ENCODE measurements around the gene TULP1. TPM values are rescaled to one million over a fixed set of nuclear protein-coding genes. Genes with fewer than 3 reads are reported as not detected.

Gene TULP1
- total RNA-seq, 1 experiment from 2014 or later = not detected

GRCh38 chr6:35532126-35532525, 19.4 kb upstream of the TULP1 start:
- BruUV-seq (replicated peaks) = no TSS peak
- no peak overlapping the region for H3K4me3 Mint-ChIP-seq (ENCODE audit: low read depth, unreplicated experiment)
- H3K27ac Mint-ChIP-seq (ENCODE audit: unreplicated experiment) = no peak overlapping the region
- CTCF ChIA-PET = interaction anchor here (0.9 kb wide), 1 partner anchor 155 kb away, joined by 3 read pairs; no protein-coding TSS in a partner anchor
- H3K4me1 Mint-ChIP-seq (ENCODE audit: low read depth, unreplicated experiment) = no peaks in the 10 kb centered on the region
- peaks cover 46% of the 10 kb centered on the region for H3K27me3 Mint-ChIP-seq (ENCODE audit: unreplicated experiment)
- DNase-seq = no peak
- intact Hi-C loops (cut with micrococcal nuclease; ENCODE audit: unreplicated experiment) = no loop called here
- no peak for TF ChIP-seq CTCF (IDR thresholded peaks at IDR 0.05; ENCODE audit: unreplicated experiment)
- H3K9me3 Mint-ChIP-seq (ENCODE audit: low read depth, unreplicated experiment) = no peaks in the 10 kb centered on the region
- no peaks in the 10 kb centered on the region for H3K36me3 Mint-ChIP-seq (ENCODE audit: insufficient read depth, unreplicated experiment)

DNA sequence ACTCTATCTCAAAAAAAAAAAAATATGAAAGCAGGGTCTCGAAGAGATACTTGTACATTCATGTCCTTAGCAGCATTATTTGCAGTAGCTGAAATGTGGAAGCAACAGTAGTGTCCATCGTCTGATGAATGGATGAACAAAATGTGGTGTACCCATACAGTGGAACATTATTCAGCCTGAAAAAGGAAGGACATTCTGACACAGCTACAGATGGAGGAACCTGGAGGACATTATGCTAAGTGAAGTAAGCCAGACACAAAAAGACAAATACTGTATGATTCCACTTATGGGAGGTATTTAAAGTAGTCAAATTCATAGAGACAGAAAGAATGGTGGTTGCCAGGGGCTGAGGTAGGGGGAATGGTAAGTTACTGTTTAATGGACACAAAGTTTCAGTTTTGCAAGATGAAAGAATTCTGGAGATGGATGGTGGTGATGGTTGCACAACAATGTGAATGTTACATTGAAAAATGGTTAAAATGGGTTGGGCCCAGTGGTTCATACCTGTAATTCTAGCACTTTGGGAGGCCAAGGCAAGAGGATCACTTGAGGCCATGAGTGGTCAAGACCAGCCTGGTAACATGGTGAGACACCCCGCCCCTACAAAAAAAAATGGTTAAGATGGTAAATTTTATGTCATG, 11.8 kb upstream of the TULP1 start:
- BruUV-seq (replicated peaks) = no TSS peak
- Mint-ChIP-seq H3K9me3 (ENCODE audit: low read depth, unreplicated experiment) (no peaks in the 10 kb centered on the region), H3K27ac (ENCODE audit: unreplicated experiment) (no peak overlapping the region), H3K4me1 (ENCODE audit: low read depth, unreplicated experiment) (no peaks in the 10 kb centered on the region), H3K4me3 (ENCODE audit: low read depth, unreplicated experiment) (no peak overlapping the region), H3K27me3 (ENCODE audit: unreplicated experiment) (peaks cover 40% of the 10 kb centered on the region), H3K36me3 (ENCODE audit: insufficient read depth, unreplicated experiment) (no peaks in the 10 kb centered on the region)
- TF ChIP-seq CTCF (IDR thresholded peaks at IDR 0.05; ENCODE audit: unreplicated experiment) = no peak
- CTCF ChIA-PET = interaction anchor here (1.1 to 2.6 kb wide), 3 partner anchors 11 to 212 kb away, joined by 3 to 23 read pairs (median 3); partner anchors contain the start of gene ARMC12
- DNase-seq = no peak
- intact Hi-C loops (cut with micrococcal nuclease; ENCODE audit: unreplicated experiment) = loop anchor here (5.0 kb wide), 1 partner anchor 58 kb away; no protein-coding TSS in a partner anchor

- CTCF ChIA-PET = interaction anchor here (0.5 to 2.6 kb wide), 20 partner anchors 11 to 382 kb away, joined by 3 to 23 read pairs (median 4); partner anchors contain the start of genes ARMC12 and TEAD3
- intact Hi-C loops (cut with micrococcal nuclease; ENCODE audit: unreplicated experiment) = loop anchor here (1.0 to 5.0 kb wide), 2 partner anchors 59 to 214 kb away; partner anchors contain the start of gene ARMC12
Observed at GRCh38 chr6:35522660-35523658, 10.3 kb upstream of the TULP1 start.

More at GRCh38 chr6:35522660-35523658, 10.3 kb upstream of the TULP1 start:
- no peak overlapping the region for H3K27ac Mint-ChIP-seq (ENCODE audit: unreplicated experiment)
- H3K9me3 Mint-ChIP-seq (ENCODE audit: low read depth, unreplicated experiment) = no peaks in the 10 kb centered on the region
- no peaks in the 10 kb centered on the region for H3K36me3 Mint-ChIP-seq (ENCODE audit: insufficient read depth, unreplicated experiment)
- H3K27me3 Mint-ChIP-seq (ENCODE audit: unreplicated experiment) = peaks cover 38% of the 10 kb centered on the region
- no peaks in the 10 kb centered on the region for H3K4me1 Mint-ChIP-seq (ENCODE audit: low read depth, unreplicated experiment)
- peak; percentile 97 for TF ChIP-seq CTCF (IDR thresholded peaks at IDR 0.05; ENCODE audit: unreplicated experiment)
- DNase-seq = peak; percentile 81
- BruUV-seq (replicated peaks) = no TSS peak
- H3K4me3 Mint-ChIP-seq (ENCODE audit: low read depth, unreplicated experiment) = peak overlapping the region; percentile 22
